H1 (cell line): ENCODE data around the gene KIAA1586. TPM values are rescaled to one million over a fixed set of nuclear protein-coding genes. Genes with fewer than 3 reads are reported as not detected.

Source experiments
- CTCF ChIA-PET: fragments of 300-600 bp; sonication (Branson Sonifier 250); formaldehyde crosslinking; loops from one replicate; lab custom pipeline; 2021; ENCODE audit not compliant: partially characterized antibody; lab: Charles Lee
- POLR2A ChIA-PET: fragments of 300-600 bp; sonication (Branson Sonifier 250); formaldehyde crosslinking; loops from one replicate; lab custom pipeline; 2021; ENCODE audit warnings: inconsistent platforms; ENCODE audit not compliant: partially characterized antibody; lab: Charles Lee
- DNase-seq, 2 experiments: peaks; one replicate each; pipeline versions ENCODE4 v3.0.0 to v3.0.0-alpha.2; 2010 to 2022; ENCODE audit warnings: low spot score in 2 of 2, low read depth in 1 of 2, mixed read lengths in 1 of 2
- FAIRE-seq: peaks from 2 replicates; lab custom pipeline; 2011; peaks lifted over from hg19 to GRCh38; lab: Jason Lieb, UNC
- H2AFZ ChIP-seq: 2 replicates; pipeline ENCODE4 v1.8.1; 2012; ENCODE audit warnings: low read length, inconsistent platforms
- H2AK5ac ChIP-seq: 2 replicates; pipeline ENCODE4 v1.6.1; 2013; ENCODE audit warnings: low read depth, low read length
- H2BK120ac ChIP-seq: replicated peaks from 2 replicates; pipeline ENCODE3; 2013; ENCODE audit warnings: low read depth, low read length, inconsistent platforms
- H2BK12ac ChIP-seq: 2 replicates; pipeline ENCODE4 v1.6.1; 2013; ENCODE audit warnings: low read depth, low read length
- H2BK15ac ChIP-seq: 2 replicates; pipeline ENCODE4 v1.6.1; 2013; ENCODE audit warnings: low read length
- H2BK20ac ChIP-seq: 2 replicates; pipeline ENCODE4 v1.6.1; 2013; ENCODE audit warnings: low read length
- H2BK5ac ChIP-seq: 2 replicates; pipeline ENCODE4 v1.6.1; 2013; ENCODE audit warnings: low read depth, low read length
- H3K14ac ChIP-seq: 2 replicates; pipeline ENCODE4 v1.6.1; 2013; ENCODE audit warnings: inconsistent platforms; ENCODE audit not compliant: insufficient read length
- H3K18ac ChIP-seq: 2 replicates; pipeline ENCODE4 v1.6.1; 2013; ENCODE audit warnings: low read length; ENCODE audit errors: extremely low read depth
- H3K23ac ChIP-seq: 2 replicates; pipeline ENCODE4 v1.6.1; 2013; ENCODE audit warnings: inconsistent platforms; ENCODE audit not compliant: insufficient read length
- H3K23me2 ChIP-seq: 2 replicates; pipeline ENCODE4 v1.6.1; 2013; ENCODE audit warnings: low read depth, low read length
- H3K27ac ChIP-seq: 2 replicates; pipeline ENCODE4 v1.6.1; 2011; ENCODE audit warnings: low read depth, low read length, inconsistent platforms
- H3K27me3 ChIP-seq, 4 experiments: replicated peaks in 1 of 4; 1 replicate in 1 of 4; 2 replicates in 3 of 4; pipeline versions ENCODE4 v1.6.1 to v1.8.1; 2011 to 2013; ENCODE audit warnings: low read length in 3 of 4, mild to moderate bottlenecking in 3 of 4, inconsistent platforms in 2 of 4, mixed read lengths in 2 of 4, moderate library complexity in 1 of 4; ENCODE audit not compliant: control insufficient read depth in 3 of 4, insufficient read depth in 3 of 4; ENCODE audit errors: extremely low read depth in 1 of 4
- H3K36me3 ChIP-seq, 4 experiments: 2 replicates each; pipeline versions ENCODE4 v1.6.1 to v1.8.1; 2011 to 2013; ENCODE audit warnings: mild to moderate bottlenecking in 4 of 4, low read length in 3 of 4, moderate library complexity in 2 of 4, control low read depth in 1 of 4, inconsistent platforms in 1 of 4; ENCODE audit not compliant: insufficient read depth in 4 of 4, control insufficient read depth in 2 of 4
- H3K4ac ChIP-seq: replicated peaks from 2 replicates; pipeline ENCODE3; 2013; ENCODE audit warnings: low read length, low read depth, mixed read lengths, inconsistent platforms; ENCODE audit not compliant: insufficient read length
- H3K4me1 ChIP-seq, 4 experiments: replicated peaks in 1 of 4; 1 replicate in 1 of 4; 2 replicates in 3 of 4; pipeline versions ENCODE4 v1.6.1 to v1.8.1; 2011 to 2013; ENCODE audit warnings: low read length in 3 of 4, inconsistent platforms in 2 of 4, mixed read lengths in 1 of 4; ENCODE audit not compliant: insufficient read depth in 4 of 4, control insufficient read depth in 3 of 4
- H3K4me2 ChIP-seq, 2 experiments: 2 replicates each; pipeline versions ENCODE4 v1.6.1 to v1.8.1; 2011 to 2013; ENCODE audit warnings: low read depth in 2 of 2, low read length in 2 of 2, control low read depth in 1 of 2, inconsistent platforms in 1 of 2, mild to moderate bottlenecking in 1 of 2; ENCODE audit not compliant: insufficient read depth in 1 of 2
- H3K4me3 ChIP-seq, 4 experiments: fragments of 200-600, 300-600 bp in 1 of 4; sonication (generic), shearing (Covaris generic), sonication (Bioruptor Twin) in 1 of 4; 2 replicates each; pipeline versions ENCODE4 v1.5.1 to v1.8.1; 2011 to 2016; ENCODE audit warnings: low read length in 4 of 4, low read depth in 3 of 4, control low read depth in 2 of 4, inconsistent platforms in 2 of 4, mild to moderate bottlenecking in 2 of 4, mixed read lengths in 1 of 4, moderate library complexity in 1 of 4; ENCODE audit not compliant: insufficient read depth in 2 of 4; ENCODE audit errors: extremely low read depth in 1 of 4
- H3K56ac ChIP-seq: replicated peaks from 2 replicates; pipeline ENCODE3; 2013; ENCODE audit warnings: low read depth, mild to moderate bottlenecking, mixed read lengths, low read length, inconsistent platforms; ENCODE audit not compliant: insufficient read length
- H3K79me1 ChIP-seq: 2 replicates; pipeline ENCODE4 v1.6.1; 2013; ENCODE audit warnings: low read depth, low read length, control low read depth
- H3K79me2 ChIP-seq, 2 experiments: 2 replicates each; pipeline versions ENCODE4 v1.6.1 to v1.8.1; 2012 to 2013; ENCODE audit warnings: low read length in 2 of 2, mild to moderate bottlenecking in 2 of 2, inconsistent platforms in 1 of 2; ENCODE audit not compliant: insufficient read depth in 2 of 2, control insufficient read depth in 1 of 2
- H3K9ac ChIP-seq, 4 experiments: replicated peaks in 1 of 4; 1 replicate in 1 of 4; 2 replicates in 3 of 4; pipeline versions ENCODE4 v1.6.1 to v1.8.1; 2011 to 2013; ENCODE audit warnings: low read depth in 3 of 4, low read length in 3 of 4, control low read depth in 2 of 4, mild to moderate bottlenecking in 2 of 4, moderate library complexity in 2 of 4, inconsistent platforms in 1 of 4; ENCODE audit errors: extremely low read depth in 1 of 4
- H3K9me3 ChIP-seq, 2 experiments: 2 replicates each; pipeline versions ENCODE4 v1.6.1 to v1.8.1; 2012 to 2013; ENCODE audit warnings: mild to moderate bottlenecking in 2 of 2, moderate library complexity in 2 of 2, control low read depth in 1 of 2, inconsistent platforms in 1 of 2, low read depth in 1 of 2, low read length in 1 of 2, mixed read lengths in 1 of 2; ENCODE audit not compliant: insufficient read depth in 2 of 2
- H4K20me1 ChIP-seq, 2 experiments: replicated peaks in 1 of 2; 2 replicates each; pipeline versions ENCODE3 to v1.8.1; 2011 to 2013; ENCODE audit warnings: inconsistent platforms in 2 of 2, low read length in 2 of 2, mild to moderate bottlenecking in 1 of 2; ENCODE audit not compliant: insufficient read depth in 2 of 2, control insufficient read depth in 1 of 2
- H4K5ac ChIP-seq: 2 replicates; pipeline ENCODE4 v1.6.1; 2013; ENCODE audit warnings: low read length, low read depth, mixed read lengths, inconsistent platforms; ENCODE audit not compliant: insufficient read length
- H4K8ac ChIP-seq: 2 replicates; pipeline ENCODE4 v1.8.0; 2013; ENCODE audit warnings: mild to moderate bottlenecking, moderate library complexity, low read length, inconsistent platforms; ENCODE audit not compliant: insufficient read depth; ENCODE audit errors: extremely low read depth
- H4K91ac ChIP-seq: replicated peaks from 2 replicates; pipeline ENCODE3; 2013; ENCODE audit warnings: low read length, mixed read lengths, inconsistent platforms; ENCODE audit not compliant: insufficient read length
- BRCA1 ChIP-seq: IDR thresholded peaks from 2 replicates; pipeline ENCODE4 v1.6.1; 2012; ENCODE audit warnings: low read depth, low read length, improper control_type of control experiment
- GABPA ChIP-seq: IDR thresholded peaks from 2 replicates; pipeline ENCODE4 v1.6.1; 2011; ENCODE audit warnings: mild to moderate bottlenecking, low read length, moderate library complexity, borderline replicate concordance; ENCODE audit not compliant: insufficient read depth
- JUND ChIP-seq: IDR thresholded peaks from 2 replicates; pipeline ENCODE4 v1.6.1; 2011; ENCODE audit warnings: mild to moderate bottlenecking, improper control_type of control experiment, low read length
- KDM1A ChIP-seq: fragments of 200-600, 300-600 bp; sonication (generic); IDR thresholded peaks from 2 replicates; pipeline ENCODE4 v1.7.1; 2016; ENCODE audit warnings: mild to moderate bottlenecking, low read length, borderline replicate concordance
- SIN3A ChIP-seq, 2 experiments: IDR thresholded peaks in 1 of 2; conservative IDR thresholded peaks in 1 of 2; 2 replicates each; pipeline ENCODE4 v1.6.1; 2011 to 2012; ENCODE audit warnings: low read length in 2 of 2, improper control_type of control experiment in 1 of 2, low read depth in 1 of 2, mild to moderate bottlenecking in 1 of 2
- SIX5 ChIP-seq: IDR thresholded peaks from 2 replicates; pipeline ENCODE4 v1.6.1; 2011; ENCODE audit warnings: mild to moderate bottlenecking, low read depth, low read length
- SP2 ChIP-seq: IDR thresholded peaks from 2 replicates; pipeline ENCODE4 v1.6.1; 2012; ENCODE audit warnings: mild to moderate bottlenecking, low read length, inconsistent platforms
- TCF12 ChIP-seq: IDR thresholded peaks from 2 replicates; pipeline ENCODE4 v1.6.1; 2011; ENCODE audit warnings: low read depth, mild to moderate bottlenecking, low read length
- YY1 ChIP-seq: IDR thresholded peaks from 2 replicates; pipeline ENCODE4 v1.6.1; 2011; ENCODE audit warnings: low read depth, mild to moderate bottlenecking, low read length
- WGBS, 2 experiments: shearing (Covaris generic) in 1 of 2; methylation state at CpG; one replicate each; pipeline versions ENCODE4 v1.1.6 to v1.1.7; 2013 to 2015; ENCODE audit warnings: low lambda C conversion rate in 2 of 2, mixed read lengths in 2 of 2, inconsistent platforms in 1 of 2, low coverage in 1 of 2, missing lambda C conversion rate in 1 of 2; ENCODE audit not compliant: insufficient replicate concordance in 2 of 2, insufficient coverage in 1 of 2, insufficient read length in 1 of 2; ENCODE audit errors: extremely low coverage in 1 of 2, missing lambda C conversion rate in 1 of 2; 5-methylcytosine and 5-hydroxymethylcytosine counted together
- polyA plus RNA-seq, 7 experiments: library from polyadenylated mRNA; depleted of rRNA in 3 of 7; stranded (reverse) in 5 of 7; unstranded in 2 of 7; fragments of >200 nt in 5 of 7; fragments of 200-250 nt in 2 of 7; gene quantifications; 1 replicate in 5 of 7; 2 replicates in 1 of 7; 4 replicates in 1 of 7; pipeline versions ENCODE4 v1.2.1 to v1.2.3, GENCODE V29; 2011 to 2013; ENCODE audit warnings: missing spikeins in 2 of 7, mixed read lengths in 2 of 7
- total RNA-seq: library from RNA; stranded (reverse); fragmentation: NEBNext Ultra II Directional; extraction: Animal tissue kit (Norgen Biotek cat#: 25700); gene quantifications from 2 replicates; pipeline ENCODE4 v1.2.1, GENCODE V29; 2021

KIAA1586 gene
- total and polyA plus RNA-seq, 2 of the 8 experiments (the other 6 are each of a cell fraction or from before 2014, with no cell fraction given): 2.1 to 24.4 TPM

- Histone ChIP-seq H3K23me2 (no peaks in the 10 kb centered on the region), H3K4ac (no peak overlapping the region), H3K9me3 (no peaks in the 10 kb centered on the region), H4K8ac (no peak overlapping the region), H3K79me2 (no peaks in the 10 kb centered on the region), H2BK120ac (no peak overlapping the region), H3K4me2 (no peak overlapping the region), H4K20me1 (no peaks in the 10 kb centered on the region), H3K4me1 (no peaks in the 10 kb centered on the region), H3K23ac (no peak overlapping the region), H3K79me1 (no peaks in the 10 kb centered on the region), H4K5ac (no peak overlapping the region), H3K4me3 (no peak overlapping the region), H3K14ac (no peak overlapping the region), H2BK15ac (no peak overlapping the region), H3K56ac (no peak overlapping the region), H2BK20ac (no peak overlapping the region), H3K18ac (no peak overlapping the region), H2BK5ac (no peak overlapping the region), H2AK5ac (no peak overlapping the region), H2AFZ (no peak overlapping the region), H4K91ac (no peak overlapping the region), H3K27ac (no peak overlapping the region), H2BK12ac (no peak overlapping the region), H3K9ac (no peak overlapping the region), H3K27me3 (no peaks in the 10 kb centered on the region), H3K36me3 (no peaks in the 10 kb centered on the region)
- DNase-seq (no peak), FAIRE-seq (no peak)
- CTCF ChIA-PET: interaction anchor here (0.7 to 2.1 kb wide), 4 partner anchors 10 to 236 kb away, joined by 3 to 6 read pairs (median 4); no protein-coding TSS in a partner anchor
- POLR2A ChIA-PET: no interaction called here
- WGBS, 2 experiments: 90% methylated on average over 1 of the region's 1 CpG; no CpG with 5 or more reads in 1 of the 2 experiments
- TF ChIP-seq KDM1A (no peak), JUND (no peak), TCF12 (no peak), YY1 (no peak), GABPA (no peak), SIN3A (conservative IDR thresholded peaks at IDR 0.05 in 1 of 2, IDR thresholded peaks at IDR 0.05 in 1 of 2; ENCODE audit: low read depth in 1 of 2, low read length in 2 of 2) (no peak), SP2 (no peak), SIX5 (no peak), BRCA1 (no peak)
These were observed 32.2 kb downstream of the KIAA1586 start for GRCh38 chr6:57078531-57079207.
